H9 (cell line): ENCODE results near the gene NEURL4. TPM values are rescaled to one million over a fixed set of nuclear protein-coding genes. Genes with fewer than 3 reads are reported as not detected.

Experiments
- DNase-seq: peaks from one replicate; pipeline ENCODE4 v3.0.0-alpha.2; 2017
- H2AFZ ChIP-seq: one replicate; pipeline ENCODE4 v1.6.1; 2013; ENCODE audit warnings: mild to moderate bottlenecking, low read length, control low read depth, moderate library complexity
- H2AK5ac ChIP-seq: 2 replicates; pipeline ENCODE4 v1.6.1; 2013; ENCODE audit warnings: low read length, control low read depth, mixed read lengths; ENCODE audit not compliant: insufficient read length
- H2BK120ac ChIP-seq: one replicate; pipeline ENCODE4 v1.6.1; 2013; ENCODE audit warnings: low read depth, mild to moderate bottlenecking, low read length, control low read depth, inconsistent platforms; ENCODE audit not compliant: poor library complexity, severe bottlenecking
- H2BK12ac ChIP-seq: 2 replicates; pipeline ENCODE4 v1.6.1; 2013; ENCODE audit warnings: low read length, control low read depth, mixed read lengths, low read depth; ENCODE audit not compliant: insufficient read length
- H2BK15ac ChIP-seq: 2 replicates; pipeline ENCODE4 v1.6.1; 2013; ENCODE audit warnings: low read depth, low read length, control low read depth
- H2BK20ac ChIP-seq: one replicate; pipeline ENCODE4 v1.6.1; 2013; ENCODE audit warnings: low read depth, mild to moderate bottlenecking, low read length, control low read depth, inconsistent platforms; ENCODE audit not compliant: poor library complexity, severe bottlenecking
- H2BK5ac ChIP-seq: 2 replicates; pipeline ENCODE4 v1.6.1; 2013; ENCODE audit warnings: low read length, control low read depth, mixed read lengths; ENCODE audit not compliant: insufficient read length
- H3K14ac ChIP-seq: 2 replicates; pipeline ENCODE4 v1.6.1; 2013; ENCODE audit warnings: low read length, control low read depth; ENCODE audit not compliant: insufficient read depth
- H3K18ac ChIP-seq: 2 replicates; pipeline ENCODE4 v1.6.1; 2013; ENCODE audit warnings: low read depth, mild to moderate bottlenecking, mixed read lengths, low read length, control low read depth; ENCODE audit not compliant: insufficient read length
- H3K23ac ChIP-seq: 2 replicates; pipeline ENCODE4 v1.6.1; 2013; ENCODE audit warnings: low read length, control low read depth, mixed read lengths, low read depth; ENCODE audit not compliant: insufficient read length
- H3K23me2 ChIP-seq: 2 replicates; pipeline ENCODE4 v1.6.1; 2013; ENCODE audit warnings: low read depth, mild to moderate bottlenecking, mixed read lengths, low read length, control low read depth; ENCODE audit not compliant: insufficient read length, poor library complexity, severe bottlenecking
- H3K27ac ChIP-seq: 2 replicates; pipeline ENCODE4 v1.5.1; 2013; ENCODE audit warnings: low read length, control low read depth, mixed read lengths, low read depth; ENCODE audit not compliant: insufficient read length
- H3K27me3 ChIP-seq: 2 replicates; pipeline ENCODE4 v1.6.1; 2013; ENCODE audit warnings: low read length, control low read depth, inconsistent platforms; ENCODE audit not compliant: insufficient read depth
- H3K4ac ChIP-seq: 2 replicates; pipeline ENCODE4 v1.6.1; 2013; ENCODE audit warnings: low read depth, mild to moderate bottlenecking, control low read depth, inconsistent platforms, low read length, moderate library complexity
- H3K4me1 ChIP-seq: 2 replicates; pipeline ENCODE4 v1.6.1; 2013; ENCODE audit warnings: low read length, control low read depth, inconsistent platforms; ENCODE audit not compliant: insufficient read depth
- H3K4me2 ChIP-seq: 2 replicates; pipeline ENCODE4 v1.6.1; 2013; ENCODE audit warnings: low read length, control low read depth, mixed read lengths; ENCODE audit not compliant: insufficient read length, insufficient read depth
- H3K56ac ChIP-seq: 2 replicates; pipeline ENCODE4 v1.6.1; 2013; ENCODE audit warnings: low read depth, mild to moderate bottlenecking, mixed read lengths, low read length, control low read depth; ENCODE audit not compliant: insufficient read length
- H3K79me1 ChIP-seq: 2 replicates; pipeline ENCODE4 v1.6.1; 2013; ENCODE audit warnings: low read depth, mild to moderate bottlenecking, moderate library complexity, low read length, control low read depth, inconsistent platforms; ENCODE audit not compliant: insufficient read depth, poor library complexity, severe bottlenecking
- H3K79me2 ChIP-seq: 2 replicates; pipeline ENCODE4 v1.6.1; 2013; ENCODE audit warnings: low read length, control low read depth, inconsistent platforms; ENCODE audit not compliant: insufficient read depth
- H3K9ac ChIP-seq: 2 replicates; pipeline ENCODE4 v1.6.1; 2013; ENCODE audit warnings: low read length, control low read depth, mixed read lengths; ENCODE audit not compliant: insufficient read length; ENCODE audit errors: extremely low read depth
- H3K9me3 ChIP-seq: one replicate; pipeline ENCODE4 v1.6.1; 2013; ENCODE audit warnings: low read depth, low read length, inconsistent platforms; ENCODE audit not compliant: control insufficient read depth
- H3T11ph ChIP-seq: one replicate; pipeline ENCODE4 v1.6.1; 2013; ENCODE audit warnings: mild to moderate bottlenecking, low read length, control low read depth, inconsistent platforms
- H4K20me1 ChIP-seq: one replicate; pipeline ENCODE4 v1.6.1; 2013; ENCODE audit not compliant: control insufficient read depth, insufficient read length, insufficient read depth
- H4K5ac ChIP-seq: 2 replicates; pipeline ENCODE4 v1.6.1; 2013; ENCODE audit warnings: low read depth, mild to moderate bottlenecking, mixed read lengths, low read length, control low read depth; ENCODE audit not compliant: insufficient read length
- H4K8ac ChIP-seq: replicated peaks from 2 replicates; pipeline ENCODE4 v1.6.1; 2013; ENCODE audit warnings: low read length, control low read depth, mixed read lengths, low read depth; ENCODE audit not compliant: insufficient read length
- H4K91ac ChIP-seq: 2 replicates; pipeline ENCODE4 v1.6.1; 2013; ENCODE audit warnings: low read depth, mild to moderate bottlenecking, moderate library complexity, mixed read lengths, low read length, control low read depth; ENCODE audit not compliant: insufficient read length
- H3K27ac Mint-ChIP-seq, 3 experiments: 2 replicates in 2 of 3; 3 replicates in 1 of 3; pipeline ENCODE4 v1.8.0; 2020 to 2021; ENCODE audit warnings: mixed read lengths in 3 of 3, mild to moderate bottlenecking in 1 of 3, moderate library complexity in 1 of 3
- H3K27me3 Mint-ChIP-seq: 2 replicates; pipeline ENCODE4 v1.8.0; 2021; ENCODE audit warnings: low read depth, mild to moderate bottlenecking, moderate library complexity, mixed read lengths
- H3K36me3 Mint-ChIP-seq, 3 experiments: 2 replicates in 2 of 3; 3 replicates in 1 of 3; pipeline ENCODE4 v1.8.0; 2020 to 2021; ENCODE audit warnings: low read depth in 3 of 3, mixed read lengths in 3 of 3; ENCODE audit not compliant: insufficient read depth in 1 of 3
- H3K4me1 Mint-ChIP-seq, 2 experiments: 2 replicates each; pipeline ENCODE4 v1.8.0; 2020; ENCODE audit warnings: mixed read lengths in 2 of 2
- H3K4me3 Mint-ChIP-seq, 2 experiments: 2 replicates in 1 of 2; 3 replicates in 1 of 2; pipeline ENCODE4 v1.8.0; 2020 to 2021; ENCODE audit warnings: mild to moderate bottlenecking in 2 of 2, mixed read lengths in 2 of 2, moderate library complexity in 1 of 2
- H3K9me3 Mint-ChIP-seq, 2 experiments: 2 replicates in 1 of 2; 3 replicates in 1 of 2; pipeline ENCODE4 v1.8.0; 2020; ENCODE audit warnings: mild to moderate bottlenecking in 2 of 2, mixed read lengths in 2 of 2, moderate library complexity in 1 of 2
- WGBS: extraction: QIAGEN DNeasy Blood & Tissue Kit; methylation state at CpG from one replicate; pipeline ENCODE4 v1.1.7; 2013; ENCODE audit warnings: missing lambda C conversion rate, low lambda C conversion rate, mixed read lengths; ENCODE audit not compliant: insufficient read length; ENCODE audit errors: extremely low coverage; 5-methylcytosine and 5-hydroxymethylcytosine counted together
- total RNA-seq: library from RNA; stranded (reverse); gene quantifications from 2 replicates; pipeline ENCODE4 v1.2.1, GENCODE V29; 2021
- TF ChIP-seq, protein P1 (sequence below): fragments of 200-600 bp; sonication (generic); conservative IDR thresholded peaks from 3 replicates; pipeline ENCODE4 v1.8.0; 2021; ENCODE audit warnings: antibody characterized with exemption, mild to moderate bottlenecking

The NEURL4 gene
- total RNA-seq, 1 experiment from 2014 or later: 54.8 TPM

DNA sequence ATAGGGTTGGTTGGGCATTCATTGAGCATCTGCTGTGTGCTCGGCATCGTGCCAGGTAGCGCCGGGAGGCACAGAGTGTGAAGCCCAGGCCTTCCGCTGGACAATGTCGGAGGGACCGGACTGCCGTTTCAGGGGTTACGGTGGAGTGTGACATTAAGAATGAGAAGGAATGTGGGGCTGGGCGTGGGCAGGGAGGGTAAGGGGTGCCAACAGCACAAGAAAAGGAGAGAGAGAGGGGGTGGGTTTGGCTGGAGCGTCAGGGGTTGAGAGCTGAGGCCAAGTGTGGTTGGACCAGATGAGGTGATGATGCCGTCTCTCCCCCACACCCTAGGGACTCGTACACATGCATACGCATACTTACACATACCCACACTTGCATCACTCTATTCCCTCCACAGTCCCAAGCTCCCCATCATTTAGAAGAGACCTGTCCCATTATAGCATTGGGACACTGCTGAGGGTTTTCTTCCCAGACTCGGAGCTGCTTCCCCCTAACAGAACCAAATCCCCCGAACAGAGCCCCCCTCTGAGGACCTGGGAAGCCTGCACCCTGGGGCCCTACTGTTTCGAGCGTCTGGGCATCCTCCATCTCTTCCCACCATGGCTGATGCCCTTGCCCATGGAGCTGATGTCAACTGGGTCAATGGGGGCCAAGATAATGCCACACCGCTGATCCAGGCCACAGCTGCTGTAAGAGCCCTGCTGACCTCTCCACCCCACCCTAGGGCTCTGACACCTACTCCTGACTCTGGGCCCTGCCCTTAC is 19.5 kb upstream of the NEURL4 start:
- Mint-ChIP-seq H3K27ac (no peak overlapping the region; a peak in 1 of 7 replicates), H3K4me3 (peak overlapping the region in 1 of 2 experiments; percentile 10; a peak in 1 of 5 replicates), H3K9me3 (no peaks in the 10 kb centered on the region), H3K27me3 (peaks cover 5% of the 10 kb centered on the region), H3K36me3 (no peaks in the 10 kb centered on the region; a peak in 1 of 7 replicates), H3K4me1 (peaks cover 21 to 23% of the 10 kb centered on the region in 2 experiments)
- Histone ChIP-seq H3K9me3 (no peaks in the 10 kb centered on the region), H3K4me2 (no peak overlapping the region), H3K18ac (no peak overlapping the region), H3K23me2 (peaks cover 12% of the 10 kb centered on the region), H3K9ac (no peak overlapping the region), H3T11ph (no peak overlapping the region), H3K14ac (no peak overlapping the region; the same call in 1 of the 2 replicates), H2BK120ac (no peak overlapping the region), H4K20me1 (no peaks in the 10 kb centered on the region), H3K79me1 (no peaks in the 10 kb centered on the region), H2BK20ac (no peak overlapping the region), H3K79me2 (no peaks in the 10 kb centered on the region), H2AFZ (no peak overlapping the region), H3K4ac (no peak overlapping the region), H2BK15ac (no peak overlapping the region), H2BK12ac (no peak overlapping the region), H4K5ac (no peak overlapping the region), H3K4me1 (0 out of 2 replicates have a peak, but pooled peaks cover 2% of the 10 kb centered on the region), H3K27me3 (no peaks in the 10 kb centered on the region), H3K27ac (no peak overlapping the region), H3K23ac (no peak overlapping the region), H4K91ac (no peak overlapping the region), H4K8ac (no peak overlapping the region), H2AK5ac (no peak overlapping the region), H3K56ac (no peak overlapping the region), H2BK5ac (no peak overlapping the region)
- TF ChIP-seq, protein P1, sequence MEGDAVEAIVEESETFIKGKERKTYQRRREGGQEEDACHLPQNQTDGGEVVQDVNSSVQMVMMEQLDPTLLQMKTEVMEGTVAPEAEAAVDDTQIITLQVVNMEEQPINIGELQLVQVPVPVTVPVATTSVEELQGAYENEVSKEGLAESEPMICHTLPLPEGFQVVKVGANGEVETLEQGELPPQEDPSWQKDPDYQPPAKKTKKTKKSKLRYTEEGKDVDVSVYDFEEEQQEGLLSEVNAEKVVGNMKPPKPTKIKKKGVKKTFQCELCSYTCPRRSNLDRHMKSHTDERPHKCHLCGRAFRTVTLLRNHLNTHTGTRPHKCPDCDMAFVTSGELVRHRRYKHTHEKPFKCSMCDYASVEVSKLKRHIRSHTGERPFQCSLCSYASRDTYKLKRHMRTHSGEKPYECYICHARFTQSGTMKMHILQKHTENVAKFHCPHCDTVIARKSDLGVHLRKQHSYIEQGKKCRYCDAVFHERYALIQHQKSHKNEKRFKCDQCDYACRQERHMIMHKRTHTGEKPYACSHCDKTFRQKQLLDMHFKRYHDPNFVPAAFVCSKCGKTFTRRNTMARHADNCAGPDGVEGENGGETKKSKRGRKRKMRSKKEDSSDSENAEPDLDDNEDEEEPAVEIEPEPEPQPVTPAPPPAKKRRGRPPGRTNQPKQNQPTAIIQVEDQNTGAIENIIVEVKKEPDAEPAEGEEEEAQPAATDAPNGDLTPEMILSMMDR: no peak
- WGBS: no CpG with 5 or more reads among the region's 19 CpGs
- no peak for DNase-seq
